LNCaP clone FGC (cell line): Measurements from ENCODE around the gene UXT.

Experiments used
- DNase-seq: peaks from one replicate; pipeline ENCODE4 v3.0.0-alpha.2; 2011; ENCODE audit warnings: low read depth
- H3K4me3 ChIP-seq: 2 replicates; pipeline ENCODE4 v1.5.1; 2011; ENCODE audit warnings: mild to moderate bottlenecking, low read depth, low read length, control low read depth
- TF ChIP-seq, protein P1 (sequence below): IDR thresholded peaks from 2 replicates; pipeline ENCODE4 v1.5.1; 2012; ENCODE audit warnings: mild to moderate bottlenecking; ENCODE audit not compliant: control insufficient read depth, insufficient read depth; ENCODE audit errors: extremely low read depth

UXT gene

DNA sequence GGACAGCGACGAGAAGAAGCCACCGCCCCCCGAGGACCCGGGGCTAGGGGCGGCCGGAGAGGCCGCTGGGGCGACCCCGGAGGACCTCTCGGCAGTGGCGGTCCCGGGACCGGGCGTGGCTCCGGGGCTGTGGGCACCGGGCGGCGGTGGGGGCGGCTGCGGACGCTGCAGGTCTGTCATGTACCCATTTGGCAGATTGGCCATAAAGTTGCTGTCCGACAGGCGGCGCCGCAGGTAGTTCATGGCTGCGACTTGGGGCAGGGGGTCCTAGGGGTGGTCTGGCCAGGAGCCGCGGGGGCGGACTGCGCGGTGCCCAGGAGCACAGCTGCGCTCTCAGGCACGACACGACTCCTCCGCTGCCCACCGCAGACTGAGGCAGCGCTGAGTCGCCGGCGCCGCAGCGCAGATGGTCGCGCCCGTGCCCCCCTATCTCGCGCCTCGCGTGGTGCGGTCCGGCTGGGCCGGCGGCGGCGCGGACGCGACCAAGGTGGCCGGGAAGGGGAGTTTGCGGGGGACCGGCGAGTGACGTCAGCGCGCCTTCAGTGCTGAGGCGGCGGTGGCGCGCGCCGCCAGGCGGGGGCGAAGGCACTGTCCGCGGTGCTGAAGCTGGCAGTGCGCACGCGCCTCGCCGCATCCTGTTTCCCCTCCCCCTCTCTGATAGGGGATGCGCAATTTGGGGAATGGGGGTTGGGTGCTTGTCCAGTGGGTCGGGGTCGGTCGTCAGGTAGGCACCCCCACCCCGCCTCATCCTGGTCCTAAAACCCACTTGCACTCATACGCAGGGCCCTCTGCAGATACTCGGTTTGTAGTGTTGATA lies 39.3 kb downstream of the UXT start, which contains the start of gene SYN1:
TSS of gene SYN1 (minus strand) at position 372 of the 817 bp plus-strand sequence. CDS start at position 243, 129 bp downstream.
- H3K4me3 ChIP-seq: peak within 1 kb of the TSS; percentile 31
- no peak for DNase-seq
- TF ChIP-seq, protein P1, sequence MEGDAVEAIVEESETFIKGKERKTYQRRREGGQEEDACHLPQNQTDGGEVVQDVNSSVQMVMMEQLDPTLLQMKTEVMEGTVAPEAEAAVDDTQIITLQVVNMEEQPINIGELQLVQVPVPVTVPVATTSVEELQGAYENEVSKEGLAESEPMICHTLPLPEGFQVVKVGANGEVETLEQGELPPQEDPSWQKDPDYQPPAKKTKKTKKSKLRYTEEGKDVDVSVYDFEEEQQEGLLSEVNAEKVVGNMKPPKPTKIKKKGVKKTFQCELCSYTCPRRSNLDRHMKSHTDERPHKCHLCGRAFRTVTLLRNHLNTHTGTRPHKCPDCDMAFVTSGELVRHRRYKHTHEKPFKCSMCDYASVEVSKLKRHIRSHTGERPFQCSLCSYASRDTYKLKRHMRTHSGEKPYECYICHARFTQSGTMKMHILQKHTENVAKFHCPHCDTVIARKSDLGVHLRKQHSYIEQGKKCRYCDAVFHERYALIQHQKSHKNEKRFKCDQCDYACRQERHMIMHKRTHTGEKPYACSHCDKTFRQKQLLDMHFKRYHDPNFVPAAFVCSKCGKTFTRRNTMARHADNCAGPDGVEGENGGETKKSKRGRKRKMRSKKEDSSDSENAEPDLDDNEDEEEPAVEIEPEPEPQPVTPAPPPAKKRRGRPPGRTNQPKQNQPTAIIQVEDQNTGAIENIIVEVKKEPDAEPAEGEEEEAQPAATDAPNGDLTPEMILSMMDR: peak; percentile 19; the same call in 1 of the 2 replicates

DNA sequence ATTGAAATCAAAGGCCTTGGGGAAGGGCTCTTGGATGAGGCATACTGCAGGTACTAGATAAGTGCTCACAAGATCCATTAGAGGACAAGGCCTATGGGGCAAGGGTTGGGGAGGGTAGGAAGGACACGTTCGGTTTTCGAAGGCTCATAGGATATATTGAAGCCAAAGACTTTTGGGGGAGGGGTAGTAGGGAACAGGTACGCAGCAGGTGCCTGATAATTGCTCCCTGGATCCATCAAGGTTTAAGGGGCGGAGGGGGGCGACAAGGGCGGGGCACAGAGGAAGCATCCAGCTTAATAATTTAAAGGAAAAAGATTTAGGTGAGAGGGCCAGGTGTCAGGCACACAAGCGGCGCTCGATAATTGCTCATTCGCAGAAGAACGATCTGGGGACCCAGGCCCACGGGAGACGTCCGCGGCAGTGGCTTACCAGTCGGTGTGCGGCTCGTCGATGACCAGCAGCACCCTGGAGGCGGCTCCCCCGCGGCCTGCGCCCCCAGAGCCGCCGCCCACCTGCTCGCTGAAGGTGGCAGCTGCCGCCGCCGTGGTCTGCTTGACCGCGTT lies 40.0 kb downstream of the UXT start:
- TF ChIP-seq, protein P1: no peak
- DNase-seq: no peak
- no peak overlapping the region; the same call in 1 of the 2 replicates for H3K4me3 ChIP-seq

DNA sequence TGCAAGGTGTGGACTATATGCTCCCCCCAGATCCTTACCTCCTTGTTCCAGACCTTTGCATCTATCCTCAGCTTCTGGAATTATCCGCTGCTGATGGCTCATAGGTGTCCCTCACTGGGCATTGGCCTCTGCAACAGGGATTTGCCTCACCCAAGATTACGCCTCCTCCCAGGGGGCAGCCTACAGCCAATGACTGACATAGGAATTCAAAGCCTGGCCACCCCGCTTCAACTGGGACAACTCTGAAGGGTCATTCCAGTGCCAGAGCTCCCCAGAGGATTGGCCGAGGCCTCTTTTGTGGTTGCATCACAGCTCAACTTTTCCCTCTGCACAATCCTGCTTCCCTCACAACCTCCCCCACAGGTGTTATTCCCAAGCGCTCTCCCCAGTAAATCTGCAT lies 44.4 kb downstream of the UXT start:
- DNase-seq: no peak
- TF ChIP-seq, protein P1: no peak

DNA sequence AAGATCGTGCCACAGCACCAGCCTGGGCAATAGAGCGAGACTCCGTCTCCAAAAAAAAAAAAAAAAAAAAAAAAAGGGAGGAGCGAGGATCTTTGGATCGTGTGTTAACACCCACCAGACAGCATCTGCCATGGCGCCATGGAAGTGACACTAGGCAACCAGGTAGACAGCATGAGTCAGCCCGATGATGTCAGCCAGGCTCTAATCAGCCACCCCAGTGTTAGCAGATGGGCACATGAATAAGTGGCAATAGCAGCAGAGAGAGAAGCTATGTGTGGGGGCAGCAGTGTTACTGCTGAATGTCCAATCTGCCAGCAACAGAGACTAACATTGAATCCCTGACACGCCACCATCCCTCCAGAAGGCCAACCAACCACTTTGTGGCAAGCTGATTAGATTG lies 45.9 kb downstream of the UXT start:
- DNase-seq: no peak
- TF ChIP-seq, protein P1: no peak
- H3K4me3 ChIP-seq: no peak overlapping the region

More for the DNA sequence above, 44.4 kb downstream of the UXT start:
- H3K4me3 ChIP-seq: no peak overlapping the region

DNA sequence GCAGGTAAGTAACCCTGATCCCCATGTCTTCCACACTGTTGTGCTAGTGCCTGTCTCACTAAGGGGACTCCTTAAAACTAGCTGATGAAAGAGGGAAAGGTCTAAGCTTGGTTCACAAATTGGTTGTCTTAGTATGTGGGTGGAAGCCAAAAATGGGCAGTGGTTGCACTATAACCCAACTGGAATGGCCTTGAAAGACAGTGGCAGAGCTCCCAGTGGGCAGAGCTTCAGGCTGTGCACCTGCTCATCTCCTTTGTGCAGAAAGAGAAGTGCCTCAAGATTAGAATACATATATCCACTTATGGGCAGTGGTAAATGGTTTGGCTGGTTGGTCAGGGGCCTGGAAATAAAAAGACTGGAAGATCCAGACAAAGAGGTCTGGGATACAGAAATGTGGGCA lies 46.6 kb downstream of the UXT start:
- TF ChIP-seq, protein P1: no peak
- no peak overlapping the region for H3K4me3 ChIP-seq
- DNase-seq: no peak

DNA sequence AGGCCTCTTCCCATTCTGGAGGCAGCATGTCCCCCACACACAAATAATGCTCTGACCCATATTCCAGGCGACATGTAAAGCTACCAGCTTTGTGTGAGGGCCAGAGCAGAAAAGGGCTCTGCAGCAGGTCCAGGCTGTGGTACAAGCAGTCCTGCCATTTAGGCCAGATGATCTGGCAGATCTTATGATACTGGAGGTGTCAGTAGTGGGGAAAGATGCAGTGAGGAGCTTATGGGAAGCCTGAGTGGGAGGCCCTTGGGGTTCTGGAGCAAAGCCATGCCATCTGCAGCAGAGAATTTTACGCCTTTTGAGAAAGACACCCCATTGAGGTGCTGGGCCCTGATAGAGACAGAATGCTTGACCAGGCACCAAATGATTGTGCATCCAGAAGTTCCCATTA lies 47.1 kb downstream of the UXT start:
- TF ChIP-seq, protein P1: no peak
- no peak for DNase-seq
- no peak overlapping the region for H3K4me3 ChIP-seq
